HG03095 (cell line): ENCODE data around the gene ARHGEF10L.

Experiments
- ATAC-seq: cut with Tn5 transposase; IDR thresholded peaks from one replicate; pipeline ENCODE4 v1.9.1; 2021; ENCODE audit warnings: moderate library complexity; ENCODE audit not compliant: unreplicated experiment

The ARHGEF10L gene

GRCh38 chr1:17588048-17588871 is 48.8 kb downstream of the ARHGEF10L start:
- no peak for ATAC-seq

- no peak for ATAC-seq
Observed at GRCh38 chr1:17591814-17592430, 52.4 kb downstream of the ARHGEF10L start.

GRCh38 chr1:17594026-17594425 is 54.5 kb downstream of the ARHGEF10L start:
- no peak for ATAC-seq

- no peak for ATAC-seq
Observed at GRCh38 chr1:17594690-17595601, 55.4 kb downstream of the ARHGEF10L start.

- ATAC-seq = no peak
Observed at GRCh38 chr1:17595602-17595925, 56.1 kb downstream of the ARHGEF10L start.

- ATAC-seq = no peak
Observed at GRCh38 chr1:17596186-17596585, 56.7 kb downstream of the ARHGEF10L start.

GRCh38 chr1:17596651-17597509 is 57.4 kb downstream of the ARHGEF10L start:
- no peak for ATAC-seq

GRCh38 chr1:17597651-17598050 is 58.2 kb downstream of the ARHGEF10L start:
- no peak for ATAC-seq

- ATAC-seq = no peak
Observed at GRCh38 chr1:17598251-17598650, 58.8 kb downstream of the ARHGEF10L start.

GRCh38 chr1:17599291-17599953 is 59.9 kb downstream of the ARHGEF10L start:
- no peak for ATAC-seq

GRCh38 chr1:17599954-17600300 is 60.4 kb downstream of the ARHGEF10L start:
- ATAC-seq = no peak

GRCh38 chr1:17600321-17600720 is 60.8 kb downstream of the ARHGEF10L start:
- no peak for ATAC-seq

GRCh38 chr1:17601643-17602382 is 62.3 kb downstream of the ARHGEF10L start:
- no peak for ATAC-seq

- no peak for ATAC-seq
Observed at GRCh38 chr1:17603091-17603841, 63.8 kb downstream of the ARHGEF10L start.

- no peak for ATAC-seq
Observed at GRCh38 chr1:17605582-17606344, 66.3 kb downstream of the ARHGEF10L start.

- ATAC-seq = no peak
Observed at GRCh38 chr1:17606826-17607440, 67.4 kb downstream of the ARHGEF10L start.
